Liver (tissue), 9 donors: ENCODE data around the gene OR6K3. TPM values are rescaled to one million over a fixed set of nuclear protein-coding genes. Genes with fewer than 3 reads are reported as not detected.

Experiments used
- DNase-seq: peaks from one replicate; pipeline ENCODE4 v3.0.0-alpha.2; 2017; ENCODE audit warnings: low spot score
- H3K27ac ChIP-seq, 2 donors: one replicate each; pipeline ENCODE4 v1.7.0; 2013; ENCODE audit warnings: inconsistent platforms in 2 of 2, low read length in 2 of 2, control low read depth in 1 of 2, low read depth in 1 of 2, mild to moderate bottlenecking in 1 of 2
- H3K27me3 ChIP-seq, 4 donors: one replicate each; pipeline versions ENCODE4 v1.6.1 to v1.7.0; 2013; ENCODE audit warnings: low read length in 3 of 4, inconsistent platforms in 1 of 4, mild to moderate bottlenecking in 1 of 4, moderate library complexity in 1 of 4; ENCODE audit not compliant: control insufficient read depth in 4 of 4, insufficient read depth in 4 of 4
- H3K36me3 ChIP-seq, 4 donors: one replicate each; pipeline versions ENCODE4 v1.6.1 to v1.7.0; 2013; ENCODE audit warnings: low read length in 3 of 4, mild to moderate bottlenecking in 3 of 4, low read depth in 1 of 4, moderate library complexity in 1 of 4; ENCODE audit not compliant: control insufficient read depth in 4 of 4, insufficient read depth in 3 of 4
- H3K4me1 ChIP-seq, 4 donors: one replicate each; pipeline versions ENCODE4 v1.6.1 to v1.7.0; 2013; ENCODE audit warnings: low read length in 3 of 4, mild to moderate bottlenecking in 3 of 4, moderate library complexity in 1 of 4; ENCODE audit not compliant: control insufficient read depth in 4 of 4, insufficient read depth in 4 of 4
- H3K4me3 ChIP-seq, 3 donors: one replicate each; pipeline versions ENCODE4 v1.6.1 to v1.7.0; 2013; ENCODE audit warnings: low read length in 3 of 3, control low read depth in 1 of 3, low read depth in 1 of 3, mild to moderate bottlenecking in 1 of 3
- H3K9ac ChIP-seq, 2 donors: one replicate each; pipeline ENCODE4 v1.7.0; 2013; ENCODE audit warnings: low read length in 2 of 2, mild to moderate bottlenecking in 2 of 2, moderate library complexity in 2 of 2, control low read depth in 1 of 2, low read depth in 1 of 2
- H3K9me3 ChIP-seq, 4 donors: one replicate each; pipeline versions ENCODE4 v1.6.1 to v1.7.0; 2013; ENCODE audit warnings: low read length in 3 of 4; ENCODE audit not compliant: control insufficient read depth in 4 of 4
- EGR1 ChIP-seq, 2 donors: IDR thresholded peaks; 2 replicates each; pipeline ENCODE4 v1.6.1; 2016 to 2018; ENCODE audit warnings: antibody characterized with exemption in 2 of 2, low read depth in 2 of 2
- FOXA1 ChIP-seq: IDR thresholded peaks from 2 replicates; pipeline ENCODE4 v1.6.1; 2016; ENCODE audit warnings: antibody characterized with exemption
- HNF4A ChIP-seq, 2 donors: conservative IDR thresholded peaks; 2 replicates each; pipeline ENCODE4 v1.6.1; 2016; ENCODE audit warnings: antibody characterized with exemption in 2 of 2, mild to moderate bottlenecking in 2 of 2
- HNF4G ChIP-seq: IDR thresholded peaks from 2 replicates; pipeline ENCODE4 v1.6.1; 2016; ENCODE audit warnings: antibody characterized with exemption
- NR2F2 ChIP-seq: IDR thresholded peaks from 2 replicates; pipeline ENCODE4 v1.6.1; 2016; ENCODE audit warnings: antibody characterized with exemption
- SP1 ChIP-seq: IDR thresholded peaks from 2 replicates; pipeline ENCODE4 v1.6.1; 2018; ENCODE audit warnings: antibody characterized with exemption, mild to moderate bottlenecking
- TAF1 ChIP-seq: conservative IDR thresholded peaks from 2 replicates; pipeline ENCODE4 v1.6.1; 2016; ENCODE audit warnings: antibody characterized with exemption, mild to moderate bottlenecking
- WGBS: extraction: QIAGEN DNeasy Blood & Tissue Kit; methylation state at CpG from one replicate; pipeline ENCODE4 v1.1.7; 2013; 5-methylcytosine and 5-hydroxymethylcytosine counted together
- polyA plus RNA-seq, 2 donors: library from polyadenylated mRNA; stranded (reverse) in 1 of 2; unstranded in 1 of 2; fragments of 200-250 nt in 1 of 2; fragments of >200 nt in 1 of 2; fragmentation: Nextera tagmentation in 1 of 2; extraction: Ambion mirVana in 1 of 2; gene quantifications; one replicate each; pipeline versions ENCODE4 v1.2.1 to v1.2.3, GENCODE V29; 2013 to 2015
- total RNA-seq, 2 donors: library from RNA; depleted of rRNA; stranded (reverse); fragments of >200 nt; gene quantifications; one replicate each; pipeline ENCODE4 v1.2.3, GENCODE V29; 2014
- TF ChIP-seq, protein P1 (sequence below): IDR thresholded peaks from 2 replicates; pipeline ENCODE4 v1.6.1; 2016; ENCODE audit warnings: antibody characterized with exemption, mild to moderate bottlenecking
- TF ChIP-seq, protein P2 (sequence below): IDR thresholded peaks from 2 replicates; pipeline ENCODE4 v1.6.1; 2016; ENCODE audit warnings: antibody characterized with exemption
- TF ChIP-seq, protein P3 (sequence below): IDR thresholded peaks from 2 replicates; pipeline ENCODE4 v1.6.1; 2016; ENCODE audit warnings: antibody characterized with exemption
- TF ChIP-seq, protein P4 (sequence below): IDR thresholded peaks from 2 replicates; pipeline ENCODE4 v1.6.1; 2016; ENCODE audit warnings: antibody characterized with exemption
- donor health status: healthy.
- donor health status: healthy.
- donor health status: healthy.
- donor health status: healthy.
- donor health status: healthy.

Gene OR6K3
- total and polyA plus RNA-seq, 4 donors: 0.19 TPM; not detected in 3

DNA sequence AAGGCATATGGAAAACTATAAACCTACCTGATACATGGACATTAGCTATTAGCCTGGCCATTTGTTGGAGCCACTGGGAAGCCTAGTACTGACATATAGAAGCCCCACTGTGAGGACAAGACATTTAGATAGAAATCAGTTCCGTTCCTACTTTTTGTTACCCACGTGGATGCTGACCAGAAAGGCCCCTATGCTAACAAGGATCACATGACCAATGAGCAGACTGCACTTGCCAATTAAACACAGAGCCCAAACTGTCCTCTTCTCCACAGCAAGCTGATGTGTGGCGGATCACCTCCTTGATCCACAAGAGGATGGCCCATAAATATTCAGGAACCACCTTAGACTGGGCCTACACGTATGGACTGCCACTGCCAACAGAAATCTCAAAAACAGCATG is 11.2 kb upstream of the OR6K3 start (continued):
- TF ChIP-seq, protein P1, sequence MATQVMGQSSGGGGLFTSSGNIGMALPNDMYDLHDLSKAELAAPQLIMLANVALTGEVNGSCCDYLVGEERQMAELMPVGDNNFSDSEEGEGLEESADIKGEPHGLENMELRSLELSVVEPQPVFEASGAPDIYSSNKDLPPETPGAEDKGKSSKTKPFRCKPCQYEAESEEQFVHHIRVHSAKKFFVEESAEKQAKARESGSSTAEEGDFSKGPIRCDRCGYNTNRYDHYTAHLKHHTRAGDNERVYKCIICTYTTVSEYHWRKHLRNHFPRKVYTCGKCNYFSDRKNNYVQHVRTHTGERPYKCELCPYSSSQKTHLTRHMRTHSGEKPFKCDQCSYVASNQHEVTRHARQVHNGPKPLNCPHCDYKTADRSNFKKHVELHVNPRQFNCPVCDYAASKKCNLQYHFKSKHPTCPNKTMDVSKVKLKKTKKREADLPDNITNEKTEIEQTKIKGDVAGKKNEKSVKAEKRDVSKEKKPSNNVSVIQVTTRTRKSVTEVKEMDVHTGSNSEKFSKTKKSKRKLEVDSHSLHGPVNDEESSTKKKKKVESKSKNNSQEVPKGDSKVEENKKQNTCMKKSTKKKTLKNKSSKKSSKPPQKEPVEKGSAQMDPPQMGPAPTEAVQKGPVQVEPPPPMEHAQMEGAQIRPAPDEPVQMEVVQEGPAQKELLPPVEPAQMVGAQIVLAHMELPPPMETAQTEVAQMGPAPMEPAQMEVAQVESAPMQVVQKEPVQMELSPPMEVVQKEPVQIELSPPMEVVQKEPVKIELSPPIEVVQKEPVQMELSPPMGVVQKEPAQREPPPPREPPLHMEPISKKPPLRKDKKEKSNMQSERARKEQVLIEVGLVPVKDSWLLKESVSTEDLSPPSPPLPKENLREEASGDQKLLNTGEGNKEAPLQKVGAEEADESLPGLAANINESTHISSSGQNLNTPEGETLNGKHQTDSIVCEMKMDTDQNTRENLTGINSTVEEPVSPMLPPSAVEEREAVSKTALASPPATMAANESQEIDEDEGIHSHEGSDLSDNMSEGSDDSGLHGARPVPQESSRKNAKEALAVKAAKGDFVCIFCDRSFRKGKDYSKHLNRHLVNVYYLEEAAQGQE: no peak

DNA sequence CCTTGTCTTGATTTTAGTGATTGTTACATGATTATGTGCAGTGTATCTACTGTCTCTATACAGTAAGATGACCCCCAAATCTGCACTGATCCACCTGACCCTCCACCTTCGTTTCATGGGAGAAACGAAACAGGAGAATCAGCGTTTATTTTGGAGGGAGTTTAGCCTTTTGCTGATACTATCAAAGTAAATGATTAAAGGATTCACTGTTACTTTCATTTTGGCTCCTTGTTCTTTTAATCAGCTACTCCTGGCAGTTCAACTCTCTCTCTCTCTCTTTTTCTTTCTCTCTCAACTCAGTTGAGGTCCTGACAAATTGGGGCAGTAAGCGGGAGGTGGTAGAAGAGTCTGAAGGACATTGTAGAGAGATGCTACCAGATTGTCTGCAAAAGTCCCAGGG is 9.9 kb upstream of the OR6K3 start:
- no peaks in the 10 kb centered on the region for H3K9me3 ChIP-seq
- H3K27me3 ChIP-seq: no peaks in the 10 kb centered on the region
- no peak overlapping the region for H3K27ac ChIP-seq
- H3K4me1 ChIP-seq: peaks cover 0 to 1% (median 0%) of the 10 kb centered on the region in 4 donors
- no peaks in the 10 kb centered on the region for H3K36me3 ChIP-seq
- H3K4me3 ChIP-seq: peak overlapping the region in 2 of 3 donors; percentile 25 to 32
- no peak for DNase-seq
- no peak overlapping the region for H3K9ac ChIP-seq
- TF ChIP-seq, protein P1: no peak
- 38% methylated on average over 4 of the region's 4 CpGs for WGBS

DNA sequence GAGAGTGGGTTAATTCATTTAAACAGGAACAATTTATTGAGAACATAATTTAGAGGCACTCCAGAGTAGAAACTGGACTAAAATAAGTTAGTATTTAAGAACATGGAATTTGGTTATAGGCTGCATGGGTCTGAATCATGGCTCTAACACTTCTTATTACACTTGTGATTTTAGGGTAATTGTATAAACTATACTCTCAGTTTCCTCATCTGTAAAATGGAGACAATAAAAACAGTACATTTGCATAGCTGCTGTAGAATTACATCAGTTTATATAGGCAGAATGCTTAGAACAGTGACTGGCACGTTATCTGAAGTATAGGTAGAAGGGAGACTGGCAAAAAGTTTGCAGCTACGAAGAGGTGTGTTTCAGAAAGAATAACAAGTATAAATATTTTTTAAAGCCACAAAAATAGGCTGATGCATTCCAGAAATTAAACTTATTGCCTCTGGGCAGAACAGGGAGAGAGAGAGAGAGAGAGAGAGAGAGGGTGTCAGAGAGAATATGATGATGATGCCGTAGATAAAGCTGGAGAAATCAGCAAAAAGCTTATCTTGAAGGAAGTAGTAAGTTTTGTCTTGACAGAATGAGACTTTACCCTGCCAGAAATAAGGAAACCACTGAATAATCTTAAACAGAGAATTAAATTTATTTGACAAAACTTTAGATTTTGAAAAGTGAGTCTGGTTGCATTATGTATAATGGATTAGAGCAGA is 8.1 kb upstream of the OR6K3 start:
- TF ChIP-seq, protein P2, sequence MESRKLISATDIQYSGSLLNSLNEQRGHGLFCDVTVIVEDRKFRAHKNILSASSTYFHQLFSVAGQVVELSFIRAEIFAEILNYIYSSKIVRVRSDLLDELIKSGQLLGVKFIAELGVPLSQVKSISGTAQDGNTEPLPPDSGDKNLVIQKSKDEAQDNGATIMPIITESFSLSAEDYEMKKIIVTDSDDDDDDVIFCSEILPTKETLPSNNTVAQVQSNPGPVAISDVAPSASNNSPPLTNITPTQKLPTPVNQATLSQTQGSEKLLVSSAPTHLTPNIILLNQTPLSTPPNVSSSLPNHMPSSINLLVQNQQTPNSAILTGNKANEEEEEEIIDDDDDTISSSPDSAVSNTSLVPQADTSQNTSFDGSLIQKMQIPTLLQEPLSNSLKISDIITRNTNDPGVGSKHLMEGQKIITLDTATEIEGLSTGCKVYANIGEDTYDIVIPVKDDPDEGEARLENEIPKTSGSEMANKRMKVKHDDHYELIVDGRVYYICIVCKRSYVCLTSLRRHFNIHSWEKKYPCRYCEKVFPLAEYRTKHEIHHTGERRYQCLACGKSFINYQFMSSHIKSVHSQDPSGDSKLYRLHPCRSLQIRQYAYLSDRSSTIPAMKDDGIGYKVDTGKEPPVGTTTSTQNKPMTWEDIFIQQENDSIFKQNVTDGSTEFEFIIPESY: no peak
- TF ChIP-seq EGR1 (IDR thresholded peaks at IDR 0.05; ENCODE audit: low read depth in 2 of 2) (no peak), SP1 (no peak), HNF4A (conservative IDR thresholded peaks at IDR 0.05) (no peak), HNF4G (no peak), NR2F2 (no peak), TAF1 (no peak), FOXA1 (no peak)
- TF ChIP-seq, protein P3, sequence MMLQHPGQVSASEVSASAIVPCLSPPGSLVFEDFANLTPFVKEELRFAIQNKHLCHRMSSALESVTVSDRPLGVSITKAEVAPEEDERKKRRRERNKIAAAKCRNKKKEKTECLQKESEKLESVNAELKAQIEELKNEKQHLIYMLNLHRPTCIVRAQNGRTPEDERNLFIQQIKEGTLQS: no peak
- TF ChIP-seq, protein P4, sequence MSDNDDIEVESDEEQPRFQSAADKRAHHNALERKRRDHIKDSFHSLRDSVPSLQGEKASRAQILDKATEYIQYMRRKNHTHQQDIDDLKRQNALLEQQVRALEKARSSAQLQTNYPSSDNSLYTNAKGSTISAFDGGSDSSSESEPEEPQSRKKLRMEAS: no peak
- Histone ChIP-seq H3K27ac (no peak overlapping the region), H3K4me3 (no peak overlapping the region), H3K9me3 (no peaks in the 10 kb centered on the region), H3K4me1 (peaks cover 0 to 1% (median 0%) of the 10 kb centered on the region in 4 donors), H3K9ac (no peak overlapping the region), H3K27me3 (no peaks in the 10 kb centered on the region), H3K36me3 (no peaks in the 10 kb centered on the region)
- DNase-seq: no peak
- 74% methylated on average over 3 of the region's 3 CpGs for WGBS
